H9 (cell line): ENCODE results near the gene IGFLR1. TPM values are rescaled to one million over a fixed set of nuclear protein-coding genes. Genes with fewer than 3 reads are reported as not detected.

Experiments used
- DNase-seq: peaks from one replicate; pipeline ENCODE4 v3.0.0-alpha.2; 2017
- H2AFZ ChIP-seq: one replicate; pipeline ENCODE4 v1.6.1; 2013; ENCODE audit warnings: mild to moderate bottlenecking, low read length, control low read depth, moderate library complexity
- H2AK5ac ChIP-seq: 2 replicates; pipeline ENCODE4 v1.6.1; 2013; ENCODE audit warnings: low read length, control low read depth, mixed read lengths; ENCODE audit not compliant: insufficient read length
- H2BK120ac ChIP-seq: one replicate; pipeline ENCODE4 v1.6.1; 2013; ENCODE audit warnings: low read depth, mild to moderate bottlenecking, low read length, control low read depth, inconsistent platforms; ENCODE audit not compliant: poor library complexity, severe bottlenecking
- H2BK12ac ChIP-seq: 2 replicates; pipeline ENCODE4 v1.6.1; 2013; ENCODE audit warnings: low read length, control low read depth, mixed read lengths, low read depth; ENCODE audit not compliant: insufficient read length
- H2BK15ac ChIP-seq: 2 replicates; pipeline ENCODE4 v1.6.1; 2013; ENCODE audit warnings: low read depth, low read length, control low read depth
- H2BK20ac ChIP-seq: one replicate; pipeline ENCODE4 v1.6.1; 2013; ENCODE audit warnings: low read depth, mild to moderate bottlenecking, low read length, control low read depth, inconsistent platforms; ENCODE audit not compliant: poor library complexity, severe bottlenecking
- H2BK5ac ChIP-seq: 2 replicates; pipeline ENCODE4 v1.6.1; 2013; ENCODE audit warnings: low read length, control low read depth, mixed read lengths; ENCODE audit not compliant: insufficient read length
- H3K14ac ChIP-seq: 2 replicates; pipeline ENCODE4 v1.6.1; 2013; ENCODE audit warnings: low read length, control low read depth; ENCODE audit not compliant: insufficient read depth
- H3K18ac ChIP-seq: 2 replicates; pipeline ENCODE4 v1.6.1; 2013; ENCODE audit warnings: low read depth, mild to moderate bottlenecking, mixed read lengths, low read length, control low read depth; ENCODE audit not compliant: insufficient read length
- H3K23ac ChIP-seq: 2 replicates; pipeline ENCODE4 v1.6.1; 2013; ENCODE audit warnings: low read length, control low read depth, mixed read lengths, low read depth; ENCODE audit not compliant: insufficient read length
- H3K23me2 ChIP-seq: 2 replicates; pipeline ENCODE4 v1.6.1; 2013; ENCODE audit warnings: low read depth, mild to moderate bottlenecking, mixed read lengths, low read length, control low read depth; ENCODE audit not compliant: insufficient read length, poor library complexity, severe bottlenecking
- H3K27ac ChIP-seq: 2 replicates; pipeline ENCODE4 v1.5.1; 2013; ENCODE audit warnings: low read length, control low read depth, mixed read lengths, low read depth; ENCODE audit not compliant: insufficient read length
- H3K27me3 ChIP-seq: 2 replicates; pipeline ENCODE4 v1.6.1; 2013; ENCODE audit warnings: low read length, control low read depth, inconsistent platforms; ENCODE audit not compliant: insufficient read depth
- H3K4ac ChIP-seq: 2 replicates; pipeline ENCODE4 v1.6.1; 2013; ENCODE audit warnings: low read depth, mild to moderate bottlenecking, control low read depth, inconsistent platforms, low read length, moderate library complexity
- H3K4me1 ChIP-seq: 2 replicates; pipeline ENCODE4 v1.6.1; 2013; ENCODE audit warnings: low read length, control low read depth, inconsistent platforms; ENCODE audit not compliant: insufficient read depth
- H3K4me2 ChIP-seq: 2 replicates; pipeline ENCODE4 v1.6.1; 2013; ENCODE audit warnings: low read length, control low read depth, mixed read lengths; ENCODE audit not compliant: insufficient read length, insufficient read depth
- H3K56ac ChIP-seq: 2 replicates; pipeline ENCODE4 v1.6.1; 2013; ENCODE audit warnings: low read depth, mild to moderate bottlenecking, mixed read lengths, low read length, control low read depth; ENCODE audit not compliant: insufficient read length
- H3K79me1 ChIP-seq: 2 replicates; pipeline ENCODE4 v1.6.1; 2013; ENCODE audit warnings: low read depth, mild to moderate bottlenecking, moderate library complexity, low read length, control low read depth, inconsistent platforms; ENCODE audit not compliant: insufficient read depth, poor library complexity, severe bottlenecking
- H3K79me2 ChIP-seq: 2 replicates; pipeline ENCODE4 v1.6.1; 2013; ENCODE audit warnings: low read length, control low read depth, inconsistent platforms; ENCODE audit not compliant: insufficient read depth
- H3K9ac ChIP-seq: 2 replicates; pipeline ENCODE4 v1.6.1; 2013; ENCODE audit warnings: low read length, control low read depth, mixed read lengths; ENCODE audit not compliant: insufficient read length; ENCODE audit errors: extremely low read depth
- H3K9me3 ChIP-seq: one replicate; pipeline ENCODE4 v1.6.1; 2013; ENCODE audit warnings: low read depth, low read length, inconsistent platforms; ENCODE audit not compliant: control insufficient read depth
- H3T11ph ChIP-seq: one replicate; pipeline ENCODE4 v1.6.1; 2013; ENCODE audit warnings: mild to moderate bottlenecking, low read length, control low read depth, inconsistent platforms
- H4K20me1 ChIP-seq: one replicate; pipeline ENCODE4 v1.6.1; 2013; ENCODE audit not compliant: control insufficient read depth, insufficient read length, insufficient read depth
- H4K5ac ChIP-seq: 2 replicates; pipeline ENCODE4 v1.6.1; 2013; ENCODE audit warnings: low read depth, mild to moderate bottlenecking, mixed read lengths, low read length, control low read depth; ENCODE audit not compliant: insufficient read length
- H4K8ac ChIP-seq: replicated peaks from 2 replicates; pipeline ENCODE4 v1.6.1; 2013; ENCODE audit warnings: low read length, control low read depth, mixed read lengths, low read depth; ENCODE audit not compliant: insufficient read length
- H4K91ac ChIP-seq: 2 replicates; pipeline ENCODE4 v1.6.1; 2013; ENCODE audit warnings: low read depth, mild to moderate bottlenecking, moderate library complexity, mixed read lengths, low read length, control low read depth; ENCODE audit not compliant: insufficient read length
- H3K27ac Mint-ChIP-seq, 3 experiments: 2 replicates in 2 of 3; 3 replicates in 1 of 3; pipeline ENCODE4 v1.8.0; 2020 to 2021; ENCODE audit warnings: mixed read lengths in 3 of 3, mild to moderate bottlenecking in 1 of 3, moderate library complexity in 1 of 3
- H3K27me3 Mint-ChIP-seq: 2 replicates; pipeline ENCODE4 v1.8.0; 2021; ENCODE audit warnings: low read depth, mild to moderate bottlenecking, moderate library complexity, mixed read lengths
- H3K36me3 Mint-ChIP-seq, 3 experiments: 2 replicates in 2 of 3; 3 replicates in 1 of 3; pipeline ENCODE4 v1.8.0; 2020 to 2021; ENCODE audit warnings: low read depth in 3 of 3, mixed read lengths in 3 of 3; ENCODE audit not compliant: insufficient read depth in 1 of 3
- H3K4me1 Mint-ChIP-seq, 2 experiments: 2 replicates each; pipeline ENCODE4 v1.8.0; 2020; ENCODE audit warnings: mixed read lengths in 2 of 2
- H3K4me3 Mint-ChIP-seq, 2 experiments: 2 replicates in 1 of 2; 3 replicates in 1 of 2; pipeline ENCODE4 v1.8.0; 2020 to 2021; ENCODE audit warnings: mild to moderate bottlenecking in 2 of 2, mixed read lengths in 2 of 2, moderate library complexity in 1 of 2
- H3K9me3 Mint-ChIP-seq, 2 experiments: 2 replicates in 1 of 2; 3 replicates in 1 of 2; pipeline ENCODE4 v1.8.0; 2020; ENCODE audit warnings: mild to moderate bottlenecking in 2 of 2, mixed read lengths in 2 of 2, moderate library complexity in 1 of 2
- CTCF ChIP-seq: fragments of 200-600 bp; sonication (generic); conservative IDR thresholded peaks from 3 replicates; pipeline ENCODE4 v1.8.0; 2021; ENCODE audit warnings: antibody characterized with exemption, mild to moderate bottlenecking
- WGBS: extraction: QIAGEN DNeasy Blood & Tissue Kit; methylation state at CpG from one replicate; pipeline ENCODE4 v1.1.7; 2013; ENCODE audit warnings: missing lambda C conversion rate, low lambda C conversion rate, mixed read lengths; ENCODE audit not compliant: insufficient read length; ENCODE audit errors: extremely low coverage; 5-methylcytosine and 5-hydroxymethylcytosine counted together
- total RNA-seq: library from RNA; stranded (reverse); gene quantifications from 2 replicates; pipeline ENCODE4 v1.2.1, GENCODE V29; 2021

IGFLR1 gene
- total RNA-seq, 1 experiment from 2014 or later, result 2.9 TPM

GRCh38 chr19:35739275-35740107, 2.8 kb downstream of the IGFLR1 start:
- H4K5ac ChIP-seq, result no peak overlapping the region
- no peak overlapping the region for H3K14ac ChIP-seq
- no peak overlapping the region for H3K9ac ChIP-seq
- no peak overlapping the region for H2AK5ac ChIP-seq
- no peak overlapping the region for H3K4ac ChIP-seq
- H2BK120ac ChIP-seq, result no peak overlapping the region
- no peak overlapping the region; the same call in 1 of the 2 replicates for H2BK15ac ChIP-seq
- H2BK12ac ChIP-seq, result no peak overlapping the region
- no peak overlapping the region for H3T11ph ChIP-seq
- H3K4me3 Mint-ChIP-seq, result peak overlapping the region; percentile 71 to 90
- no peak for DNase-seq
- peaks cover 9 to 19% of the 10 kb centered on the region in 2 experiments for H3K4me1 Mint-ChIP-seq
- peaks cover 9% of the 10 kb centered on the region for H3K23me2 ChIP-seq
- no peak for TF ChIP-seq CTCF
- no peak overlapping the region for H2BK20ac ChIP-seq
- no peak overlapping the region for H2AFZ ChIP-seq
- no peaks in the 10 kb centered on the region for H3K9me3 Mint-ChIP-seq
- no peak overlapping the region for H3K56ac ChIP-seq
- no peak overlapping the region for H2BK5ac ChIP-seq
- H3K9me3 ChIP-seq, result no peaks in the 10 kb centered on the region
- no peak overlapping the region for H3K23ac ChIP-seq
- no peaks in the 10 kb centered on the region for H3K79me2 ChIP-seq
- no peak overlapping the region for H3K18ac ChIP-seq
- H3K27ac ChIP-seq, result no peak overlapping the region
- H3K4me1 ChIP-seq, result no peaks in the 10 kb centered on the region
- WGBS, result no CpG with 5 or more reads among the region's 29 CpGs
- H4K20me1 ChIP-seq, result no peaks in the 10 kb centered on the region
- H4K91ac ChIP-seq, result no peak overlapping the region
- H3K79me1 ChIP-seq, result no peaks in the 10 kb centered on the region
- H4K8ac ChIP-seq, result no peak overlapping the region
- no peaks in the 10 kb centered on the region for H3K27me3 Mint-ChIP-seq
- H3K36me3 Mint-ChIP-seq, result peaks cover 29 to 49% (median 43%) of the 10 kb centered on the region in 3 experiments; a peak in 6 of 7 replicates
- peak overlapping the region; percentile 58 for H3K4me2 ChIP-seq
- no peak overlapping the region; a peak in 1 of 7 replicates for H3K27ac Mint-ChIP-seq
- no peaks in the 10 kb centered on the region for H3K27me3 ChIP-seq
